PC-3 (cell line): ENCODE data around the gene C4orf50. TPM values are rescaled to one million over a fixed set of nuclear protein-coding genes. Genes with fewer than 3 reads are reported as not detected.

Source experiments
- ATAC-seq: fragments of 200-7000 bp; cut with Tn5 transposase; 2 replicates; pipeline ENCODE4 v1.9.1; 2020; ENCODE audit warnings: mild to moderate bottlenecking, moderate library complexity
- BruUV-seq: library from RNA; stranded (reverse); fragments of 400-500 nt; replicated peaks from 2 replicates; lab custom pipeline; 2021; lab: Mats Ljungman, UMichigan
- CTCF ChIA-PET: fragments of 300-600 bp; sonication (Branson Sonifier 250); formaldehyde crosslinking; loops from one replicate; lab custom pipeline; 2022; ENCODE audit warnings: antibody characterized with exemption; lab: Charles Lee
- POLR2A ChIA-PET: fragments of 300-600 bp; sonication (Branson Sonifier 250); formaldehyde crosslinking; loops from one replicate; lab custom pipeline; 2022; ENCODE audit warnings: antibody characterized with exemption; ENCODE audit not compliant: unreplicated experiment; lab: Charles Lee
- DNase-seq: peaks from one replicate; pipeline ENCODE4 v3.0.0-alpha.2; 2015
- H2AFZ ChIP-seq: fragments of 300-600 bp; sonication (generic); 2 replicates; pipeline ENCODE4 v1.6.0; 2016; ENCODE audit warnings: antibody characterized with exemption, low read length
- H3F3A ChIP-seq: fragments of 300-600 bp; sonication (generic); one replicate; pipeline ENCODE4 v1.6.0; 2017; ENCODE audit warnings: antibody characterized with exemption, low read length, control low read depth, mild to moderate bottlenecking; ENCODE audit not compliant: unreplicated experiment
- H3K27ac ChIP-seq: fragments of 300-600 bp; sonication (generic); 2 replicates; pipeline ENCODE4 v1.5.1; 2016; ENCODE audit warnings: mild to moderate bottlenecking, low read length
- H3K27me3 ChIP-seq: fragments of 300-600 bp; sonication (generic); 2 replicates; pipeline ENCODE4 v1.6.1; 2016; ENCODE audit warnings: low read length, mixed read lengths
- H3K36me3 ChIP-seq: fragments of 300-600 bp; sonication (generic); 2 replicates; pipeline ENCODE4 v1.6.1; 2016; ENCODE audit warnings: low read depth, mixed run types, low read length, mixed read lengths
- H3K4me1 ChIP-seq: fragments of 300-600 bp; sonication (generic); 2 replicates; pipeline ENCODE4 v1.5.1; 2016; ENCODE audit warnings: low read length; ENCODE audit not compliant: insufficient read depth
- H3K4me2 ChIP-seq: fragments of 300-600 bp; sonication (generic); 2 replicates; pipeline ENCODE4 v1.6.0; 2016; ENCODE audit warnings: low read length
- H3K4me3 ChIP-seq: fragments of 300-600 bp; sonication (generic); 2 replicates; pipeline ENCODE4 v1.5.1; 2016; ENCODE audit warnings: mild to moderate bottlenecking, low read length, mixed read lengths
- H3K79me2 ChIP-seq: fragments of 300-600 bp; sonication (generic); 2 replicates; pipeline ENCODE4 v1.6.1; 2017; ENCODE audit warnings: low read length, mixed read lengths
- H3K9ac ChIP-seq: fragments of 300-600 bp; sonication (generic); 2 replicates; pipeline ENCODE4 v1.6.0; 2016; ENCODE audit warnings: mild to moderate bottlenecking, low read length
- H3K9me2 ChIP-seq: fragments of 300-600 bp; sonication (generic); replicated peaks from 2 replicates; pipeline ENCODE4 v1.6.1; 2016; ENCODE audit warnings: mixed run types, low read length, mixed read lengths
- H3K9me3 ChIP-seq: fragments of 300-600 bp; sonication (generic); 2 replicates; pipeline ENCODE4 v1.6.1; 2016; ENCODE audit warnings: low read length, mixed read lengths
- H4K20me1 ChIP-seq: fragments of 300-600 bp; sonication (generic); 2 replicates; pipeline ENCODE4 v1.6.1; 2016; ENCODE audit warnings: low read length, mixed read lengths
- CTCF ChIP-seq: fragments of 300-600 bp; sonication (generic); conservative IDR thresholded peaks from 2 replicates; pipeline ENCODE4 v1.5.1; 2017; ENCODE audit warnings: antibody characterized with exemption, low read depth, mild to moderate bottlenecking, low read length
- EZH2 ChIP-seq: fragments of 300-600 bp; sonication (generic); IDR thresholded peaks from one replicate; pipeline ENCODE4 v1.6.1; 2017; ENCODE audit warnings: antibody characterized with exemption, mild to moderate bottlenecking, low read length; ENCODE audit not compliant: unreplicated experiment
- EZH2phosphoT487 ChIP-seq: fragments of 300-600 bp; sonication (generic); IDR thresholded peaks from 2 replicates; pipeline ENCODE4 v1.6.1; 2018; ENCODE audit warnings: mild to moderate bottlenecking, antibody characterized with exemption, low read length, borderline replicate concordance
- intact Hi-C: fragments of 100-400 bp; cut with micrococcal nuclease; formaldehyde crosslinking; loops from 2 replicates; pipeline ENCODE4 v1.9.0; 2023
- total RNA-seq: library from RNA; depleted of rRNA; stranded (reverse); fragments of >200 nt; gene quantifications from 2 replicates; pipeline ENCODE4 v1.2.3, GENCODE V29; 2014

The C4orf50 gene
- total RNA-seq, 1 experiment from 2014 or later: not detected

DNA sequence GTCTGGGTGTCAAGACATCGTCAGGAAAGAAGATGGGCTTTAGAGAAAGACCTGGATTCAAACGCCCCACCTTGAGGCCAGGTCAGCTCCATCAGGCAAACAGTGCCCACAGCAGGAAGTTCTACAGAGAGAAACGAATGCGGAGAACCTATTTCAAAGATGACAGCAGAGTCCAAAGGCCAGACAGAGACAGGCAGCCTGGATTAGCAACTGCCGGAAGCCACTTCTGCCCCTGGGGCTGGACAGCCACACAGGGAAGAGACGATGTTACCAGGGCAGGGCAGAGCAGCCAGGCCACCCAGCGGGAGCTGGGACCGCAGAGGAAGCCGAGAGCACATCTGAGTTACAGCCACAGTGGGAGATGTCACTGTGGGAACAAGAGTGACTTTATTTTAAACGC, 1.2 kb downstream of the C4orf50 start:
- Histone ChIP-seq H3K9me3 (no peaks in the 10 kb centered on the region), H4K20me1 (no peaks in the 10 kb centered on the region), H3K4me1 (no peaks in the 10 kb centered on the region), H3F3A (no peaks in the 10 kb centered on the region), H2AFZ (no peak overlapping the region), H3K79me2 (no peaks in the 10 kb centered on the region), H3K27ac (no peak overlapping the region), H3K9ac (no peak overlapping the region), H3K4me2 (no peak overlapping the region), H3K27me3 (peaks cover 15% of the 10 kb centered on the region), H3K9me2 (no peaks in the 10 kb centered on the region), H3K4me3 (no peak overlapping the region), H3K36me3 (no peaks in the 10 kb centered on the region)
- DNase-seq (no peak), ATAC-seq (no peak)
- TF ChIP-seq EZH2phosphoT487 (no peak), EZH2 (no peak), CTCF (no peak)
- CTCF ChIA-PET: no interaction called here
- BruUV-seq: no TSS peak
- intact Hi-C loops: no loop called here
- POLR2A ChIA-PET: no interaction called here

- no peaks in the 10 kb centered on the region for H3F3A ChIP-seq
- no peak overlapping the region for H3K9ac ChIP-seq
- ChIA-PET POLR2A (no interaction called here), CTCF (no interaction called here)
- H3K4me2 ChIP-seq: no peak overlapping the region
- no peak overlapping the region for H2AFZ ChIP-seq
- ATAC-seq (no peak), DNase-seq (no peak)
- no peak for TF ChIP-seq EZH2phosphoT487
- TF ChIP-seq EZH2: no peak
- TF ChIP-seq CTCF: no peak
- no peaks in the 10 kb centered on the region for H3K4me1 ChIP-seq
- H3K36me3 ChIP-seq: no peaks in the 10 kb centered on the region
- no peaks in the 10 kb centered on the region for H3K9me3 ChIP-seq
- H3K9me2 ChIP-seq: no peaks in the 10 kb centered on the region
- intact Hi-C loops: no loop called here
- no peaks in the 10 kb centered on the region for H3K79me2 ChIP-seq
- no peak overlapping the region for H3K27ac ChIP-seq
- peaks cover 26% of the 10 kb centered on the region for H3K27me3 ChIP-seq
- no peaks in the 10 kb centered on the region for H4K20me1 ChIP-seq
- no TSS peak for BruUV-seq
- H3K4me3 ChIP-seq: no peak overlapping the region
Observed at GRCh38 chr4:6013564-6013963, 4.7 kb downstream of the C4orf50 start.

DNA sequence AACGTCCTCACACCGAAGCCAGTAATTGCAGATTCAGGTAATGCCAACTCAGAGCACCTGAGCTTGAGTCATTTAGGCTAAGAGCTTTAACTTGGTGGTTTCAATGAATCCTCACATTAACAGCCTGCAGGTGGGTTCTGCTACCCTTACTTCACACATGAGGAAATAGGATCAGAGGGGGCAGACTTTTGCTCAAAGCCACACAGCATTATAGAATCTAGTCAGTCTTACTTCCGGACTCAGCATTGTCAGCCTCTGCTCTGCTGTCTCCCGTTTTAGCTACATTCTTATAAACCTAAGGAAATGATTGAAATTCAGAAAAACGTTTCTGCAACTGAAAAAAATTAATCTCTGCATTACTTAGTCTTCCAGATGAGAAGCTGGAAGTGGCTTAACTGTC, 6.0 kb downstream of the C4orf50 start:
- intact Hi-C loops: no loop called here
- CTCF ChIA-PET: no interaction called here
- Histone ChIP-seq H3K36me3 (no peaks in the 10 kb centered on the region), H3K9me3 (no peaks in the 10 kb centered on the region), H3K27me3 (peaks cover 24% of the 10 kb centered on the region), H3K9me2 (no peaks in the 10 kb centered on the region), H2AFZ (no peak overlapping the region), H3K4me3 (no peak overlapping the region), H4K20me1 (no peaks in the 10 kb centered on the region), H3K4me2 (no peak overlapping the region), H3K9ac (no peak overlapping the region), H3K27ac (no peak overlapping the region), H3K79me2 (no peaks in the 10 kb centered on the region), H3F3A (no peaks in the 10 kb centered on the region), H3K4me1 (no peaks in the 10 kb centered on the region)
- TF ChIP-seq EZH2: no peak
- TF ChIP-seq EZH2phosphoT487: no peak
- TF ChIP-seq CTCF: no peak
- no TSS peak for BruUV-seq
- DNase-seq: no peak
- POLR2A ChIA-PET: no interaction called here
- no peak for ATAC-seq
